ENCODE measurements around the gene CRYBG1.
"Not testable (repeated sequence)": the region's sequence is repeated elsewhere in the genome, so short reads cannot be mapped to it uniquely, and the experiment has no call there.

CRYBG1 gene

DNA sequence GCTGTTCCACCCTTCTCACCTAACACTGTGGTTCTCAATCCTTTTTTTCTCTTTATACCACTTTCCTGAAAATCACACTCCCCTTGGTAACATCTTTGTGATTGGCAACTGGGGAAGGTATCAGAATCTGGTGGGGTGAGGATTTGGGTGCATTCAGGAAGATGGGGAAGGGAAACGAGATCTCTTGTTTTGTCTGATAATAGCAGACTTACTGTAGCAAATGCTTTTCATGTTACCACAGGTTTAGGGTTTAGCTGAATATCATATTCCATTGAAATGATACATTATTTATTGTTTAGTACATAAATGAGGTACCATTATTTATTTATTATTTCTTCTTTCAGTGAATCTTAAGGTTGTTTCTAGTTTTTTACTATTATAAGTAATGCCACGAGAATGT is 168.0 kb downstream of the CRYBG1 start:
- no peak for DNase-seq

DNA sequence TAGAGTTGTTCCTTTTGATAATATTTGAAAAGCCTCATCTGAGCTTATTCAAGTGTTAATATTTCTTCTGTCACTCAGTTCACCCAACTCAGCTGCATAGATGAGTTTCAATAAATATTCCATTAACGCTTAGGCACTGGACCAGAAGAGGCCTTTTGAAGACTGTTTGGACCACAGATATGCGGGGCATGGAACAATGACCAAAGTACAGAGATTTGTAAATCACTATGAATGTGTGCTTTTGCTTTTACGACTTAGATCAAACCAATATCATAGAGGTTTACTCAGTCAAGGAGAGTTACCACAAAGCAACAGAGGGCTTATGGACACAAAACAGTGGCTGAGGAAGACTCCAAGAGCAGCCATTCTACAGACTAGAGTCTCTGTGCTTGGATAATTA is 168.9 kb downstream of the CRYBG1 start:
- DNase-seq: no peak

DNA sequence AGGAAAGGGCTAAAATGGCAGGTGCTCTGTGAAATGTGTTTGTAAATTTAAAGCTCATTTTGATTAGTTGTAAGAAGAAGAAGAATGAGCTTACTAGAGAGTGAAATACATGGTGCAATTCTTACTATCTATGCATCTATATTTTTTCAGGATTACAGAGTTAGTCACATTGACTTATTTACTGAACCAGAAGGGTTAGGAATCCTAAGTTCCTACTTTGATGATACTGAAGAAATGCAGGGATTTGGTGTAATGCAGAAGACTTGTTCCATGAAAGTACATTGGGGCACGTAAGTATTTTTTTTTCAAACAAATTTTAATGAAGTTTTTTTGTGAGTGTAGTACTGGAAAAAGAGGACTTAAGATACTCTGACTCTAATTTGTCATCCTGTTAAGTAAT is 169.5 kb downstream of the CRYBG1 start:
- DNase-seq: no peak

DNA sequence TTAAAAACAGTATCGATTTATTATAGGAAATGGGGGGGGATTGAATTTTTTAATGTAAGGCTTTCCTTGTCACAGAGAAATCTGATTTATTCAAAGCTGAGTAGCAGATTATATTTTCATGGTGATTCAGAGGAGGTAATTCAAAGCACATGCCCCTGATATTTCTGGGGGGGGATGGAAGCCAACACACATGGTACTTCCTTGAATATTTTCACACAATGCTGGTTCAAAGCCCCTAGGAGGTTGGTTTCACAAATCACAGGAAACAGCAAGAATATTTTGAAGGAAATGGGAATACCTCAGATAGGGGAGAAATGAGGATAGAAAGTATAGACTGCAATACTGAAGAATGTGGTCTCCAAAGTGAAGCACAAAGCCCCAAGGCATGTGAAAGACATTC is 170.0 kb downstream of the CRYBG1 start:
- no peak for DNase-seq

DNA sequence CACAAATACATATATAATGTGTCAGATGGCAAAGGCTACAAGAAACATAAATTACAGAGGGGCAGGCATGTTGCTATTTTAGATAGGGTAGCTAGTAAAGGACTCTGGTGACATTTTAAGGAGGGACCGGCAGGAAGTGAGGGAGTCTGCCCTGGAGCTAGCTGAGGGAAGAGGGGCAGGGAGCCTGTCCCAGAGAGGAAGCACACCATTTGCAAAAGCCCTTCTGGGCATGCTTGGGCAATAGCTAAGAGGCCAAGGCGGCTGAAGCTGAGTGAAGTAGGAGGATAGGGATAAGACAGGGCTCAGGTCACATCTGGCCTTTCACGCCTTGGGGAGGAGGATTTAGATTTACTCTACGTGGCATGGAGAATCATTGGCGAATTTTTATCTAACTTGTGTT is 172.5 kb downstream of the CRYBG1 start:
- DNase-seq: no peak

DNA sequence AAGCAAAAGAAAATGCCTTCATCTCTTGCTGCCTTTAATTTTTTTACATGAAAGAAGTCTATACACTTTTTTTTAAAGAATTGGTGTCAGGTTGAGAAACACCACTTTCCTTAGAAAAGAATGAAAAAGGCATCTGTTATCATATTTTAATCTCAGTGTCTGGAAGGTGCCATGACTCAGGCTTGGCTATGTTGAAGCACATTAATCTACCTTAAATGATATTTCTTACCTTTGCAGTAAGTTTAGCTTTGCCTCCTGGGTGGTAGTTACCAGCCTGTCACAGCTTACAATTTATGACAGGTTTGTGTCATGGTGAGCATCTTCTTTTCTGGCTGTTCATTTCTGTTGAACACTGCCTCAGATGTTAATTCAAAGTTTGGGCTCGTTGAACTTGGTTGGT is 173.5 kb downstream of the CRYBG1 start:
- no peak for DNase-seq

DNA sequence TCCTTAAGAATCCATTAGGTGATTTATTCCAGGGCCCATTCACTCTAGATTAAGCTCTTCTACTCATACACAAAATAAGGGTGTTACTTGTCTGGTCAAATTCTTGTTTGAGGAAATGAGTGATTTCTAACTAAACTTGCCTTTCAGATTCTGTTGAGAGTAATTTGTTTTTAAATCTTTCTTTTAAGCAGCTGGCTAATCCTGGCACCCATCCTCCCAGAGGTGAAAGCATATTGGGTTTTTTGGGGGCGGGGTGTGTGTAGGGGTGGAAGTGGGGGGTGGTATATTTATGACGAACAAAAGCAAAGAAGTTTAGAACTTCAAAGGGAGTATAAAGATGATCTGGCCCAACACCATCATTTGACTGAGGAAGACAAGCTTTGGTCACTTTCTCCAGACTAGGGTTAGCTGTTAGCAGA is 174.1 kb downstream of the CRYBG1 start:
- DNase-seq: no peak

DNA sequence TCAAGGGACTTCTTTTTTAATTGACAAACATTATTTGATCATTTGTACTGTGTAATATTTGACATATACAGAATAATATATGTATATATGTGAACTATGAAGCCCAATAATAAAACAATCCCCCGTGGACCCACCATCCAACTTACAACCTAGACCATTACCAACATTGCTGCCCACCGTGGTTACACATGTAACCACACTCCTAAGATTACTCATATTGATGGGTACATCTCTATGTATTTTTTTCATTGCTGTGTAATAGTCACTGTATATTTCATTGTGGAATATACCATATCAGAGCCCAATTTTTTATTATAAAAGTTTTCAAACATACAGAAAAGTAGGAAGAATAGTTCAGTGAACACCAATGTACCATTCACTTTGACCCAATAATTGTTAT is 174.5 kb downstream of the CRYBG1 start:
- DNase-seq: no peak

DNA sequence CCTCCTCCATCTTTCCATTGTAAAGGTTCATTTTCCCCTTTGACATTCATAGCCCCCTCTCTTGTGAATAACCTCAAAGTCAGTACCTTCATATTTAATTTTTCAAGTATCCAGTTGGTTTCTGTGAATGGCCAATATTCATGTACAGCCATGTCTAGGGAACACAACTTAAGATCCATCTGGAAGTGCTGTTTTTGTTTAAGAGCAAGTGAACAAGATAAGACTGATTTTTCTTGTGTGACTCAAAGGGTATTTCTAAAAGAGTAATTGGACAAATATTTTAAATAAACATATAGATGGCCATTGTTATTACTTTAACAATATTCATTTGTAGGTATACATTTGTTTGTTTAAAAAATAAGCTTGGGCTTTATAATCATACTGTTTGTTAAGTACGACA is 175.8 kb downstream of the CRYBG1 start:
- DNase-seq: no peak

DNA sequence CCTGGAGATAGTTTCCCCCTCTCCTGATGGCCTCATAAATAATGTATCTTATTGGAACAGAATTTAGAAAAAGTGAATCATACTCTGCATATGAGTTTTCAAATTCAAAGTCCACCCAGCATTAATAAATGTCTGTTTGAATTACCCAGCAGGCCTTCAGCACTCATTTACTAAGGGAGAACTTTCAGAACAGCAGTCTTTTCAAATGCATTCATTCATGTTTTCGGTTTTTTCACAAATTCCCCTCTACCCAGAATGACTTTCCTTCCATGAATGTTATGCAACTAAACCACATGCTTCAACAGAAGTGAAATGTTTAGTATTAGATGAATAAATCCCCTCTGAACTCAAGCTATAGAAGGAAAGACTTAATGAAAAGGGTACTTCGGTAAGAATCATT is 176.3 kb downstream of the CRYBG1 start:
- DNase-seq: no peak

DNA sequence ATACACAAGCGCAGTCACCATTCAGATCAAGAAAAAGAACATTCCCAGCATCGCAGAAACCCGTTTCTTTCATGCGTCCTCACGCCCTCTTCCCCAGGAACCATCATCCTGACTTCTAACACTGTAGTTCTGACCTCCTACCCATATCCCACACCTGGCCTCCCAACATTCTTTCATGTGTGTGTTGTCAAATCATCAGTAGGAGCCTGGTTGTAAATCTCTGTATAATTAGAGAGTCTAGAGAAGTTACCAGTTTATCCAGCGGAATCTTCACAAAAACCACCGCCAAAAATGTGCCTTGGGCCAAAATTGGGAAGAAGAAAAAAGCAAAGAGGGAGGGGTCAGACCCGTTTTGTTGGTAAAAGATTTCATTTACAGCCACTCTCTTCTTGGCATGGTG is 177.1 kb downstream of the CRYBG1 start:
- no peak for DNase-seq

DNA sequence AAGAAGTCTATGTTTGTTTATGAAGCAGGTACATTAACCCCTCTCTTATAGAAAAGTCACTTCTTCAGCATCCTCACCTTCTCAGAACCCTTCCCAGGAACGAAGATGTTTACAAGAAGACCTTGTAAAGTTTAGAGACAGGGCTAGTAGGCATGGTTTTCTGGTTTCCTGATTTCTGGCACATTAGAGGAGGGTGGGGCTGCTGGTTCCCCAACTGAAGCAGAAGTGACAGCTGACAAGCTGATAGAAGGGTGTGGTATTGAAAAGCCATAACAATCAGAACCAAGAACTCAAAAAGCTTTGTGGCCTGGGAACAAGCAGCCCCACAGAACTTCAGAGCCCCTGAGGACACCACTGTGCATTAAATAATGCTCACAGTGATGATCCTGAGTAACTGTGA is 177.6 kb downstream of the CRYBG1 start:
- DNase-seq: no peak

DNA sequence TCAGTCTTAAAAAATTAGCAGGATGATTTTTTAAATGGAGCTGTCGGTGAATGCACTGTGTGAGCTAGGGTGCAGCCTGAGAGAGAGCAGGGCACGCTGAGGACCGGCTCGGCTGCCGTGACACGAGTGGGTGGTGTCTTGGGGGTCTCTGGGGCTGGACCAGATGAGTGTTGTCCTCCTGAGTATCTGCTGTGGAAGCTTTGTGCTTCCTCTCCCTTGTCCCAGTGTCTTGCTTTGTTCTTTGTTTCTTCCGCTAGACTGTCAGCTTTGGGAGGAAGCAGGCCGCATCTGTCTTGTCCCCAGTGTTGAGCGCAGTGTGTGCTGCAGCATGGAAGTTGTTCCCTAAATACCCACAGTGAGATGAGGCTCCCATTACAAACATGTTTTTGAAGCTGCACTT is 179.4 kb downstream of the CRYBG1 start:
- peak; percentile 42 for DNase-seq

DNA sequence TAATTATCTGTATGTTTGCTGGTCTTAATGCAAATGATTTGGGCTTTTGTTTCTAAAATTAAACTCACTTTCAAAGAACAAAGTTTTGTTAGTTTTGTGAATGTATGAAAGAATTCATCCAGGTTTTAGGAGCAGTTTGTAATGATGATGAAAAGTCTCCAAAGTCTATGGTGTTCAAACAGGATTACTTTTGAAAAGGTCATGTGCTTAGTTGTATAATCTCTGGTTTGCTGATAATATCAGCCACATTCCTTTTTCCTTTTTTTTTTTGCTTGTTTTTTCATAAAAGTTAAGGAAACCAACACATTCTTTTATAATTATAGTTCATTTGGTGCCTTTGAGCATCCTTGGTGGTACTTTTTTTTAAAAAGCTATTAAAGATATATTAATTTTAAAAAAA is 179.9 kb downstream of the CRYBG1 start:
- DNase-seq: no peak

DNA sequence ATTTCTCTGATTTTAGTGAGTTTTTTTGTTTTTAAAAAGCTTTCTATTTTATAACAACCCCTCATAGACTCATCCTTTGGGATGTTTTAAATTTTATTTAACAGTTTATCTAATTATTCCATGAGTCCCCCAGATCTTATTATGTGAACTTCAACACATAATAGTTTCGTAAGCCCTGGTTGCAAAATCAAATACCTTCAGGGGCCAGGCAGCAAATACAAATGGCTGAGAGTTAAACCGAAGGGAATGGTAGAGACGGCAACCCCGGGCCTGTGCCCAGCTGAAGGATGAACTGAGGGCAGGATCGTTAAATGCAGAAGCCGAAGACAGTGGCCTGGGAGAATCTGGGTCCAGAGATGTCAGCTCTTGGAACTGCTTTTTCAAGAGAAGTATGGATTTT is 180.4 kb downstream of the CRYBG1 start:
- no peak for DNase-seq

DNA sequence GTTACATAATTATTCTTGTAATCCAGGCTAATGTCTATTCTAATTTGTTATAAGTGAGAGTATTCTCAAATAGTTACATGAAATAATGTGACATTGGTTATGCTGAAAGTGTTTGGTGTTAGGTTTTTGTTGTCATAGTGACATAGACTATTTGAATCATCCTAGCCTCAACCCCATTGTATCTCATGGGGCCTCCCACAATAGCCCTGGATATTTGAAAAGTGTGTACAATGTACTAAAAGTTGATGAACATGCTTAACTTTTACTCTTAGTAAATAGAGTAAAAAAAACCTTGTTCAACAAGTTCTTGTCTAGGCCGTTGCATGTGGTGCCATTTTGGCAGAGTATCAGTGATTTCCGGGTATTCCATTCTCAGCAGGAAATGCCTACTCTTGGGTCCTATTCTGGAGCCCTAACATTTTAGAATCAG is 185.8 kb downstream of the CRYBG1 start:
- DNase-seq: no peak

DNA sequence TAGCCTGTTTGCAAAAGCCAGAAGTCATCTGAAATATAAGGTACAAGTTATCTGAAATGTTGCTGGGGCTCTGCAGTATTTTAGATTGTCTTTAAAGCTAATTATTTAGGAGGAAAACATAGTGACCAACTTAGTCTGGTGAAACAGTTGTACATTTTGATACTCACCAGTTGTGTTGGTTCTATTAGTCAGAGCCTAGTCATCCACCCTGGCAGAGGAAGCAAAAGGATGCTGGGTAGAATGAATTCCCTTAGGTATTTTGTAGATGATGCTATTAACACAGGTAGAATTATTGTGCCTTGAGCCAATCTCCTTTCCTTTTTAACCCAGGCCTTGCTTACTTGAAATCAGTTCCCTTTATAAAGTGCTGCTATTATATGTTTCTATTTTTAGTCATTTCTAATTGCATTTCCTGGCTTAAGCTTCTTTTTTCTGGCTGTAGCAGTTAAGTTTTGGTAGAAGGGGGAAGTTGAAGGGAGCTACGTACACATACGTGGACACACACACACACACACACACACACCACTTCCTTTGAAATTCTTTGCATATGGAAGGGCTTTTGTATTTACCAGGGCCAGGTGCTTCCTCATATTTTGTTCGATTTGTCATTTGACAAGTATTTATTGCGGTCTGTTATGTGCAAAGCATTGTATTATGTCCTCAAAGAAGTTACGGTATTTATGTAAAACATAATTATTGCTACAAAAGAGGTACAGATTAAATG is 186.3 kb downstream of the CRYBG1 start:
- DNase-seq: no peak

DNA sequence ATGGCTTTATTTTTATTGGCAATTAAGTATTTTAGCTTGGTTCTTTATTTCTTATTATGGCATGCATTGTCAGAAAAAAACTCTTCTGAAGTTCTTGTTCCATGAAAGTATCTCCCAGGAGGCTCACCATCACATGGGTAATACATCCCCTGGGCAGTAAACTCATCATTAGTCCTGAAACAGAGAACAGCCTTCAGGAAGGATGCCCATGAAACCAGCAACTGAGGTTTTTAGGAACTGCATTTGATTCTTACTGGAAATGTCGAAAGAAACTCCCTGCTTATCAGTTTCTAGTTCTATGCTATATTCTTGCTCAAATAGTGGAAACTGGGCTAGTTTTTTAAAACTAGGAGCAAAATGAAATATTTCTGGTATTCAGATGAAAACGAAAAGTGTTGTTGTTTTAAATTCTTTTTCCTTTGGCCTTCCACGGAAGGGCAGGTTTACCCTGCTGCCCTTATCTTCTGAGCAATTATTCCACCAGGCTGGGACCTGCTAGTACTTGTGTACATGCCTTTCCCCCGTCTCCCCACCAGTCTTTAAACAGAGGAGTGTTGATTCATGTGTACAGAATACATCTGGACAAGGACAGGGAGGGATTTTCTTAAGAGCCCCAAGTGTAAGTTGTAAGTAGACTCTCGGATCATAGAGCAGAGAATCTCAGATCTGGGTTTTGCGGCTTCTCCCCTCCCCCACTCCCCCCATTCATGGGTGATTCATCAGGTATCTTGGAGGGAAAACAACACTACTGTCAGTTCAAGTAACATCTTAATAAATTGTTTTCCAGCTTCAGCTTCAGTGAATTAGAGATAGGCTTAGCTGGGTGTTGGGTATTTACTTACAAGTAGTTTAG is 187.3 kb downstream of the CRYBG1 start:
- DNase-seq: peak; percentile 55

DNA sequence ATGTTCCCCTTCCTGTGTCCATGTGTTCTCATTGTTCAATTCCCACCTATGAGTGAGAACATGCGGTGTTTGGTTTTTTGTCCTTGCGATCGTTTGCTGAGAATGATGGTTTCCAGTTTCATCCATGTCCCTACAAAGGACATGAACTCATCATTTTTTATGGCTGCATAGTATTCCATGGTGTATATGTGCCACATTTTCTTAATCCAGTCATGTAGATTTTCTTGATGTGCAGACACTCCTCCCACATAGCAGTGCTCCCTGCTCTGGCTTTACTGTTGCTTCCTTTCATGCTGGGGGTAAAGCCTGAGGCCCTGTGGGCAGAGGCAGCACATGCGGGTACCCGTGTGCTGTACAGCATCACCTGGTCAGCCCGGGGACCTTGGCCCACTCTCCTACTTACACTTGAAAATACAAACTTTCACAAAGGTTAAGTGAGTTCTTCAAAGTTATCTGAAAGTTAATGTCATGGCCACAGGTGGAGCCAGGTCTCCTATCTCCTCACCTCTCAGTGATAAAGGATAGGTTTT is 188.5 kb downstream of the CRYBG1 start:
- not testable (repeated sequence) for DNase-seq

DNA sequence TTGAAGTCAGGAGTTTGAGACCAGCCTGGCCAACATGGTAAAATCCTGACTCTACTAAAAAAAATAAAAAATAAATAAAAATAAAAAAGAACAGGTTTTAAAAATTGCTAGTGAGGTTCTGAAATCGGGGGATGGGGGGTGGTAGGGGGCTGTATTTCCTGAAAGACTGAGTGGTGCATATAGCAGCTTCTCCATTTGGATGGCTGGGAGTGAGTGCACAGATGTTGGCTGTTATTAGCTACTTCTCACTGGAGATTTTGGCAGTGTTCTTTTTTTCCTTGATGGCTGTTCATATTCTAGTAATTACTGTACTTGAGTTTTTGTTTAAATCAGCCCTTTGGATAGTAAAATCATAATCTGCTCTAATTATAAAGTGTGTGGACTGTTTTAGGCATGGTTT is 189.0 kb downstream of the CRYBG1 start:
- DNase-seq: no peak

DNA sequence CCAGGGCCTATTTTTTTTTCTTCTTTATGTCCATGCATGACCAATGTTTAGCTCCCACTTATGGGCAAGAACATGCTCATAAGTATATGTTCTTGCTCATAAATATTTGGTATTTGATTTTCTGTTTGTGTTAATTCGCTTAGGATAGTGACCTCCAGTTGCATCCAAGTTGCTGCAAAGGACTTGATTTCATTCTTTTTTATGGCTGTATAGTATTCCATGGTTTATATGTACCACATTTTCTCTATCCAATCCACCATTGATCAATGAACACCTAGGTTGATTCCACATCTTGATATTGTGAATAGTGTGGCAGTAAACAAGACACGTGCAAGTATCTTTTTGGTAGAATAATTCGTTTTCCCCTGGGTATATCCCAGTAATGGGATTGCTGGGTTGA is 190.6 kb downstream of the CRYBG1 start:
- no peak for DNase-seq

DNA sequence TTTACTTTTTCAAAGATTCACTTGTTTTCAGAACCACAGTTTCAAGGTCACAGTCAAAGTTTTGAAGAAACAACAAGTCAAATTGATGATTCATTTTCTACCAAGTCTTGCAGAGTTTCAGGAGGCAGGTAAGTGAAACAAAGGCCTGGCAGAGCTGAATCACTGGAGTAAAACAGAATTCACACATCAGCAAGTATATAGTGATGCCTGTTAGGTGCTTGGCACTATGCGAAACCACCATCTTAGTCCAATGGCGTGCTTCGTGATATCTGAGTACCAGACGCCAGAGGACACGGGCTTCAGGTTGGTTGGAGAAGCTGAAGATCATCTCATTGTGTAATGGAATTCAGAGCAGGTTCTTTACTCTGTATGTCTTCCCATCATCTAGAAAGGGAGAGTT is 192.9 kb downstream of the CRYBG1 start:
- DNase-seq: no peak

DNA sequence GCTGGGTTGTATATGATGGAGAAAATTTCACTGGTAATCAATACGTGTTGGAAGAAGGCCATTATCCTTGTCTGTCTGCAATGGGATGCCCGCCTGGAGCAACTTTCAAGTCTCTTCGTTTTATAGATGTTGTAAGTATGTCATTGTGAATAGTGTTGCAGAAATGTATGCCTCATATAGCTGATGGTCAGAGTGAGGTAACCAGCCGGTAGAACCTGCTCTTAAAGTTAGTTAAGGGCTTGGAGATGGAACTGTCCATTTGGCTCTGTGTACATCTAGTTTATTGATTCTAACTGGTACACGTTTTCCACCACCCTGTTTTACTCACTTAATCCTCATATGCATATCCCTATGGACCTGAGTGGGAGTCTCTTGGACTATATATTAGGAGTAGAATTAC is 195.2 kb downstream of the CRYBG1 start:
- DNase-seq: no peak

DNA sequence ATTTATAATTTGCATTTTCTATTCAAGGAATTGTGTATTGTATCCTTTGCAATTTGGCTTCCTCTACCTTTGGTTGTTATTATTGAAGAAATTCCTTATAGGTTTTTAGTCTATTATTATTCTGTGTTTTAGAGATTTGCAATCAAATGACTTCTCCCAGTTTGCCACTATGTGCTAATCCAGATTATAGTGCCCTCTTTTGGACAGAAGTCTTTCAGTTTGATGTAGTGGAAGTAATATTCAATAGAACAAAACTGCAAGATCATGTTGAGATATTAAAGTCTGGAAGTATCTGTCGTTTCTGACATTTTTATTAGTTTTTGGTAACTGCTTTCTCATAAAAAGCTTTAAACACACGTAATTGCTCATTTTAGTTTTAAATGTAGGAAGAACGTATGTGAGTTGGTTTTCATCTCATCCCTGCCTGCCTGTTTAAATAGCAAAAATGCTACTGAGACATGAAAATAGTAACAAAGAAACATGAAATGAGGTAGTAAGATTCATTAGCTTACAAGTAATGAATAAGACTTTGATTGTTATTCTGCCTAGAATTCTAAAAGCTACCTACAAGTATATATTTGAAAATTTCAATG is 195.9 kb downstream of the CRYBG1 start:
- no peak for DNase-seq
